D341Med (cell line): ENCODE measurements around the gene ZSCAN10.

Experiments used
- DNase-seq: peaks from one replicate; pipeline ENCODE4 v3.0.0; 2012; ENCODE audit warnings: low spot score

The ZSCAN10 gene

DNA sequence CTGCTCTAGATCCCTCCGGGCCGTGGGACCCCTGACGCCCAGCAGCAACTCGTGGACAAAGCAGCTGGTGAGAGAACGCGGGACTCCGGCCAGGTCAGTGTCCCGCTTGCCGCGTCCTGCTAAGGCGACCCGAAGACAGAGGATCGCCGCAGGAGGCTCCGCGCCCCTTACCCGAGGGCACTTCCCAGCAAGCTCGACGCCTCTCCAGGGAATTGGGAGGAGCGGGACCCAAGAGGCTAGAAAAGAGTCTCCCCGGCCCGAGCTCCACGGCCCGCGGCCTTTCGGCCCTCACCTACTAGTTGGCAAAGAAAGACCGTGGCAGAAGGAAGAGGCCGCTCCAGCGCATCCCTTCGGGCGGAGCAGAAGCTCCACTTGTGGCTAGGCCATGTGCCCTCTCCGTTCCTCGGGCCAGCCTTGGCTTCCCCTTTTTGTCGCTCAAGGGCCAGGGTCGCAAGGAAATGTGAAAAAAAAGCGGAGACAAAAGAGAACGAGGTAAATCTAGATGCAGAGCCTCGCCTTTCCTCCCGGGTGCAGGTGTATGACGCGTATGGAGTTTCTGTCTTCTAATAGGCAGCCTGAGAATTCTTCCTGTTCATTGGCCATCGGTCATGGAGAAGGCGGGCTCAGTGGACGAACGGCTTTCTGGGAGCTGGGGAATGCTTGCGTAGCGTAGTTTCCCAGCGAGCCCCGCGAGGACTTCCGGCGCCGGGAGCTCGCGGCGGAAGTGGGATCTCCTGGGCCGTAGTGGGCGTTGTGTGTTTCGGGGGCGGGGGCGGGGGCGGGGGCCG is 35.4 kb upstream of the ZSCAN10 start, which contains the start of gene ZNF213:
ZNF213 (plus strand) TSS at position 692 of the 788 bp plus-strand sequence. CDS start 2,252 bp downstream, outside the sequence.
- DNase-seq: peak; percentile 91

DNA sequence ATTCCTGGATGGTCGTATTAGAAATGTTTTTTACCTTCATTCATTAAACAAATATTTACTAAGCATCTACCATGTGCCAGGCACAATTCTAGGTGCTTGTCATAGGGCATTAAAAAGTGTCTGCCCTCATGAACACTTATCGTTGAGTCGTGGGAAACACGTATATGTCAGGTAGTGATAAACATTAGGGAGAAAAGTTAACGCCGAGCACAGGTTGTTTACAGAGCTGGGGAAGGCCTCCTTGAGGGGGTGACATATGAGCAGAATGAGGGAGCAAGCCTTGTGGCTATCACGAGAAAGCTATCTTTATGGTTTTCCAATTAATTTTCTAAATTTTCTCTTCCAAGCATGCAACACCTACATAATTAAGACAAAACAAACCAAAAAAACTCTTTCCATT is 34.8 kb upstream of the ZSCAN10 start:
- no peak for DNase-seq

DNA sequence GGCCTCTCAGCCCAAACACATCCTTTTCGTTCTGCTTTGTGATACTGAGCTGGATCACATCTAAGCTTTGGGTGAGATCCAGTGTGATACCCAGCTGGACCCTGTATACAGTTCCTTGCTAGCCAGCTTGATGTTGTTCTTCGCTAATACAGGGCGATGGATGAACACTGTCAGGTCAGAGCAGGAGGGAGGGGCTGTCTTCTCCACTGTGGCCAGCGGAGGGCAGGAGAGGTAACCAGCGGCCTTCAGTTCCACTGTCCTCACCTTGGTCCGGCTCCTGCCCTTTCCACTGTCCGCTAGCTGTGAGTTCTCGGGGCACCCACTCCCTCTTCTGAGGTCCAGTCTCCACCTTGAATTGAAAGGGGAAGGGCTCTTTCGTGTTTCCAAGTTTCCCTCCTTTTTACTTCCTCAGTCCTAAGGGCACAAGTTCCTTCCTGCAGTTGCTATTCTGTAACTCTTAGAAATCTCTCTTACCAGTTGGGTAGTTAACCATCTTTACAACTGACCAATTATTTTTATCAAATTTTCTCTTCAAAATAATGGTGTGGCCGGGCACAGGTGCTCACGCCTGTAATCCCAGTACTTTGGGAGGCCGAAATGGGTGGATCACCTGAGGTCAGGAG is 32.8 kb upstream of the ZSCAN10 start:
- peak; percentile 59 for DNase-seq

DNA sequence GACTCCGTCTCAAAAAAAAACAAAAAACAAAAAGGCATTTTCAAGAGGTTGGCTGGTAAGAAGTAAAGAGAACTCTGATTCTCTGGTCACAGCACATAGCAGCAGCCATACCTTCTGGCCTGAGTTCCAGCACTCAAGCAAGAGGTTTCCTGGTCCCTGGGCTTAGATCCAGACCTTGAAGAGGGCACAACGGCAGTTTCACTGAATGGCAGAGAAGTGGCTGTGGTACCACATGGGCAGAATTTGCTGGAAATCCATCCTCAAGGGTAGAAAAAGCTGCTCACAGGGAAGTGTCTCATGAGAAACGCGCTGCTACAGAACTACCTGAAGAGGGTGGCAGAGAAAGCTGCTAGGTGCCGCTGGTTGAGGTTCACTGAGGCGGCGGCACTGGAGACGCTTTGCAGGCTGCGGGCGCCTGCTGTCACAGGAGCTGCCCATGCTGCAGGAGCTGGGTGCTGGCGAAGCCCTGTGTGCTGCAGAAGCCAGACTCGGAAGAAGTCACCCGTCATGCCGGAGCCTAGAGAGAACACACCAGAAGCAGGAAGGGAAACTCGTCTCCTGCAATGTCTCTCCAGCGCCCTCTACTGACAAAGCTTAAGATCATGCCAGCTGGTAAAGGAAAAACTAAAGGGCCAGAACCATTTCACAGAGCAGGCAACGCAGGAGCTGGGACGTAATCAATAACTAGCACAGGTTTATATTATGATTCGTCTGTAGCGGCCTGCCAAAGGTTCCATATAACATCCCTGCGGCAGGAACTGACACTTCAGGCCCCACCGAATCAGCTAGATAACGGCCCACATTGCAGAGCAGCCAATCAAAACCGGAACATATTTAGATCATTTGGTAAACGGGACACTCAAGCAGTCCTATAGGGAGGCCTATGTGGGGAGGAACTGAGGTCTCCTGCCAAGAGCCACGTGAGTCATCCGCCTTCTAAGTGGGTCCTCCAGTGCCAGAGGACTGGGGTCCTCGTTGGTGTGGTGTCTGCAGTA is 30.3 kb upstream of the ZSCAN10 start:
- DNase-seq: peak; percentile 57

DNA sequence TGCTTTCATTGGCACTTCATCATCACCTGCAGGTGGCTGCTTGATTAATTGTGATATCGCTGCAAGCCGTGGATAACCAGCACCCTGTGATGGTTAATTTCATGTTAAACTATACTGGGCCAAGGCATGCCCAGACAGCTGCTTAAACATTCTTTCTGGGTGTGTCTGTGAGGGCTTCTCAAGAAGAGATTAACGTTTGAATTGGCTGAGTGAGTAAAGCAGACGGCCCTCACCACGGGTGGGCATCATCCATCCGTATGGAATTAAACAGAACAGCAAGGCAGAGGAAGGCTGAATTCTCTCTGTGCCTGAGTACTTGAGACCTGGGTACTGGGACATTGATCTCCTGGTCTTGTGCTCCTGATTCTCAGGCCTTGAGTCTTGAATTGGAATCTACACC is 28.7 kb upstream of the ZSCAN10 start:
- DNase-seq: no peak

DNA sequence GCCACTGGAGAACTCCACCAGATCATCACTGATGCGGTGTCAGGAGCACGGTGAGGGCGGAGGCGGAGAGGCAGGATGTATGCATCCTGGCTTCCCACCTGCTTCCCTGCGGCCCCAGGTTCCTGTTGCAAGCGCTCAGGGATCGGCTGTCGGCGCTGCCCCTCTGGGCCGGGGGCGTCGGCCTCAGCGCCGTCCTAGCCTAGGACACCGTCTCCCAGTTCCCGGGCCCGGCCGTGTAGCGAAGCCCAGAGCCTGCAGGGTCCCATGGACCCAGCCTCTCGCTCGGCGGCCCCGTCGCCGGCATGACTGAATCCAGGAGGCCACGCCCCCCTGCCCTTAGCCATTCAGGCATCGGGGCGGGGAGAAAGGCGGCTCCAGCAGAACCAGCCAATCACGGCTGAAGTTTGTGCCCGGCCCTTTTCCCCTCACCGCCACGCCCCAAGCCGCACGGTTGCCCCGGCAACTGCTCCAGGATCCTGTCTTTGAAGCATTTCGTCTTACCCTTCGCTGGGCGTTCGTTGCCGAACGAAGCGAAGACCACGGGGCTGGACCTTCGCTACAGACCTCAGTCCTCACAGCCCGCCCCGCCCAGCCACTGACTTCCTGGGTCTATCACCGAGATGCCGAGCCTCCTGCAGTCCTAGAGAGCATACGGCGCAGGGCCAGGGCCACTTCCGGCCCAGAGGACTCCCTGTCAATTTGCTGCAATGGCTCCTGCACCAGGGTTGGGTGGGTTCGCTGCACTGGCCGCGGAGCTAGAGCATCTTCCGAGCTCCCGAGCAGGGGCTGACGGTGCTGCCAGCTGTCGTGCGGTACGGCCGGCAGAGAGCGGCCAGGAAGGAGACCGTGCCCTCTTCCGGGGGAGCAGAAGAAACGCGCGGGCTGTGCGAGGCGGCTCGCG is 25.1 kb upstream of the ZSCAN10 start:
- DNase-seq: peak; percentile 93

DNA sequence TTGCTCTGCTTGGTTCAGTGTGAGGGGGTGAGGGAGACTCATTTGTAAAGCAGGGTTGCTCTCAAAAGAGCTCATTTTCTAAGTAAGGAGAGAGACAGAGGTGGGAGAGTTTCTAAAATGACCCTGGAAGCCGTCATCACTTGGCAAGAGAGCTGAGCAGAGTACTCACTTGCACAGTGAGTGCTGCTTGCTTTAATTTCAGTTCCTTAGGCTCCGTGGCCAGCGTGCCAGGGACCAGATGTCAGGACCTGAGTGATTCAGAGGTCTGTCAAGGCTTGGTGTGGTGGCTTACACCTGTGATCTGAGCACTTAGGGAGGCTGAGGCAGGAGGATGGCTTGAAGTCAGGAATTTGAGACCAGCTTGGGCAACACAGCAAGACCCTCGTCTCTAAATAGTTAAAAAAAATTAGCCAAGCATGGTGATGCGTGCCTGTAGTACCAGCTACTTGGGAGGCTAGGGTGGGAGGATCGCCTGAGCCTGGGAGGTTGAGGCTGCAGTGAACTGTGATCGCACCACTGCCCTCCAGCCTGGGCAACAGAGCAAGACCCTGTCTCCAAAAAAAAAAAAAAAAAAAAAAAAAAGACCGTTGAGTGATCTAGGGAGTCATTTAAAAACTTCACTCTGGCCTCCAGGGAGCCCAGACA is 24.0 kb upstream of the ZSCAN10 start:
- DNase-seq: no peak

DNA sequence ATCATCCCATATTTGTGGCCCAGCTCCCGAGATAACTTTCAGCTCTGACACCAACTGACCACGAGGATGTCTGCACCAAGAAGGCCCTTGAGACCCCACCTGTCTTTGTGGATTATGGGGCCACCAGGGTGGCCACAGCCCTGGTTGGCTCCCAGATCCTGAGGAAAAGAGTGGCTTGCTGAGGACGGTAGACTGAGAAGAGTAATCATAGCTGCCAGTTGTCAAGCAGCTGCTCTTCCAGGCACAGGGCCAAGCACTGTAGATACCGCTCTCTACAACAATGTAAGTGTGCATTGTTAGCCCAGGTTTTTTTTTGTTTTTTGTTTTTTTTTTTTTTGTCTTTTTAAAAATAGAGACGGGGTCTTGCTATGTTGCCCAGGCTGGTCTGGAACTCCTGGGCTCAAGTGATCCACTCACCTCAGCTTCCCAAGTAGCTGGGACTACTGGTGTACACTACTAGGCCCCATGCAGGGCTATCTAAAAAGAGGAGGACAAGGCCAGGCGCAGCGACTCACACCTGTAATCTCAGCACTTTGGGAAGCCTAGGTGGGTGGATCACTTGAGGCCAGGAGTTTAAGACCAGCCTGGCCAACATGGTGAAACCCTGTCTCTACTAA is 22.9 kb upstream of the ZSCAN10 start:
- no peak for DNase-seq

DNA sequence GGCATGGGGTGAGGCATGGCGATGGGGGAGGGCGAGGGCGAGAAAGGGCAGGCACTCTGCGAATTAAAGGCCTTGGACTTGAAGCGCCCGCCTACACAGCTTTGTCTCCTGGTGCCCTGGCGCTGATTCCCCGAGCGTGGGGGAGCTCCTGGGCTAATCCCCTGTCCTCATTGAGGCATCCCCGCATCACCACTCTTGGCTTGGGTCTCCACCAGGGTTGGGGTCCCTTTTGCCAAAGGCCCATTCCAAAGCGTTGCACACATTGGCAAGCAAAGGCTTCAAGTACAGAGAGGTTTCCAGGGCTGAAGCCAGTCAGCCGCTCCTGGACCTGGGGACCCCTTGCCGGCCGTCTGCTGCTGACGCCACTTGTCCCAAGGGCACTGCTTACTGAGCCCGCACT is 21.3 kb upstream of the ZSCAN10 start:
- no peak for DNase-seq

DNA sequence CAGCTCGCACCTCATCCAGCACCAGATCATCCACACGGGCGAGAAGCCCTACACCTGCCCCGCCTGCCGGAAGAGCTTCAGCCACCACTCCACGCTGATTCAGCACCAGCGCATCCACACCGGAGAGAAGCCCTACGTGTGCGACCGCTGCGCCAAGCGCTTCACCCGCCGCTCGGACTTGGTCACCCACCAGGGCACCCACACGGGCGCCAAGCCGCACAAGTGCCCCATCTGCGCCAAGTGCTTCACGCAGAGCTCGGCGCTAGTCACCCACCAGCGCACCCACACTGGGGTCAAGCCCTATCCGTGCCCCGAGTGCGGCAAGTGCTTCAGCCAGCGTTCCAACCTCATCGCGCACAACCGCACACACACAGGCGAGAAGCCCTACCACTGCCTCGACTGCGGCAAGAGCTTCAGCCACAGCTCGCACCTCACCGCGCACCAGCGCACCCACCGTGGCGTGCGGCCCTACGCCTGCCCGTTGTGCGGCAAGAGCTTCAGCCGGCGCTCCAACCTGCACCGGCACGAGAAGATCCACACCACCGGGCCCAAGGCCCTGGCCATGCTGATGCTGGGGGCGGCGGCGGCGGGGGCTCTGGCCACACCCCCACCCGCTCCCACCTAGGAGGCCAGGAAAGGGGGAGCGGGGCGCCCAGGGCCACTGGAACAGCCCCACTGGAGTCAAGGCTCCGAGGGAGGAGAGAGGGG is 20.8 kb upstream of the ZSCAN10 start:
- no peak for DNase-seq

DNA sequence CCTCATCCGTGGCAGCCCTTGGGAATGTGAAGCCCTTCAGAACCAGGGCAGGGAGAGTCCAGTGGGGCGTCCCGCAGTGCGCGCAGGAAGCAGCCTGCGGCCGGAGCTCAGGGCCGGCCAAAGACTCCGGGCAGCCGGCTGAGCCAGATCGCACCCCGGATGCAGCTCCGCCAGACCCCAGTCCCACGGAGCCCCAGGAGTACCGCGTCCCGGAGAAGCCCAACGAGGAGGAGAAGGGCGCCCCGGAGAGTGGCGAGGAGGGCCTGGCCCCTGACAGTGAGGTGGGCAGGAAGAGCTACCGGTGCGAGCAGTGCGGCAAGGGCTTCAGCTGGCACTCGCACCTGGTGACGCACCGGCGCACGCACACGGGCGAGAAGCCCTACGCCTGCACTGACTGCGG is 20.2 kb upstream of the ZSCAN10 start:
- DNase-seq: no peak

DNA sequence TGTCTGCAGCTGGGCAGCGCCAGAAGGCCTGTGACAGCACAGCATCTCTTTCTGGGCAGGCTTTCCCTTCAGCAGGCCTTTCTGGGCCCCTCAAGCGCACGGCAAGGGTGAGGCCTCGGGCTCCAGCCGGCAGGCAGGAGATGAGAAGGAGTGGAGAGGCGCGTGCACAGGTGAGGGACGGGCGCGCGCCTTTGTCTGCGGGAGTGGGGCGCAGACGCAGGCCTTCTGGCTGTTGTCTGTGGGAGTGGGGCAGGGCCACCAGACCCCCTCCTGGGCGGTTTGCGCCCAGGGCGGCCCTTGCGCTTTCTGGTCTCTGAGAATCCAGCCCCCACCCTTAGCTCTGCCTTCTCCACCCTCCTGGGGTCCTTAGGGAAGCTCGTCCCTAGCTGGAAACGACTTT is 19.8 kb upstream of the ZSCAN10 start:
- no peak for DNase-seq

DNA sequence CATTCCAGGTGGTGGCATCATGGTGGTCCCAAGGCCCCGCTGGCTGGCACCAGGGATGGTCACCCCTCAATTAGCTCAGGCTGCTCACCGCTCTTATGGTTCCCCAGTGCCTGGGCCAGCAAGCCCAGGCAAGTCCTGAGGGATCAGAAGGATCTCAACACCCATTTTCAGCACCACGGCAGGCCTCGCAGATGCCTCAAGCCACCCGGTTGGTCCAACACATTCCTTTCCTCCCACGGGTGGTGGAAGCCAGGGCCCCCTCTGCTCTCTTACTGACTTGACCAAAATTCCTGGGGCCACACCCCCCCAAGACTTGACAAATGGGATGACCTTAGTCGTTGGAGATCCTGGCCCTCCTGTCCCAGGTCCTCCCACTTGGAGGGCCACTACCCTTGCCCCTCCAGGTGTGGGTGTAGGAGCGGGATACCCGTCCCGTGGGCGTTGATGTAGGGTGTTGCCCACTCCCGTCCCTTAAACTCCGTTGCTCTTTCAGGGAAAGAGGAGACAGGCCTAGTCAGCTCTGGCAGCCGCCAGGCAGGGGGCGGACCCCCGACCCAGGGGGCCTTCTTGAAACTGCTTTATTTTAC is 19.2 kb upstream of the ZSCAN10 start:
- DNase-seq: no peak

DNA sequence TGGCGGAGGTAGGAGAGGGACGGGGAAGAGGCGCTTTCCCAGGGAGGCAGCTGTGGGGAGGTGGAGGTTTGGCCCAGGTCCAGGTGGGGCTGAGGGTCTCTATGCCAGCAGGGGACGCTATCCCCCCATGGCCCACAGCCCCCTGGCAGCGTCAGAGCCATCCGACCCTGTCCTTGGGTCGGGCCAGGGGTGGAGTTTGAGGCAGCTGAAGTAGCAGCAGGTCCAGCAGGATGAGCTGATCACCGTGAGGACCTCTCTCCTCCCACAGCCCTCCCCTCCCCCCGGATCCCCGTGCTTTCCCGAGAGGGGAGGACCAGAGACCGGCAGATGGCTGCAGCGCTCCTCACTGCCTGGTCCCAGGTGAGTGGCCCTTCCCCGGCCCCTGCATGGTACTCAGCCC is 16.5 kb upstream of the ZSCAN10 start:
- no peak for DNase-seq

DNA sequence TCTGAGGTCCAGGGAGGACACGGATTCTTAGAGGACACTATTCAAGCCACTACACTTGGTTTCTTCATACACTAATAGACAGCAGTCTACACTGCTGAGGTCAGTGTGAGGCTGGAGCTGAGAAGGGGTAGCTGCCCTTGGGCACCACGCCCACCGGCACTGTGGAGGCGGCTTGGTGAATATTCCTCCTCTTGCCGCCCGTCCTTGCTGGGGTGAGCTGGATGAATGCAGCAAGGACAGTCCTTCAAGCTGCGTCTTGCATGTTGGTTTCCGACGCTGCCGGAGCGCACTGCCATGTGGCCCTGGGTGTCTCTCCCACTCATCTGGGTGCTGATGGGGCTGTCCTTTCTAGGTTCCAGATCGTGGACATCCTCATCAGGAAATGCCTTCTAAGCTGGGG is 15.9 kb upstream of the ZSCAN10 start:
- DNase-seq: no peak

DNA sequence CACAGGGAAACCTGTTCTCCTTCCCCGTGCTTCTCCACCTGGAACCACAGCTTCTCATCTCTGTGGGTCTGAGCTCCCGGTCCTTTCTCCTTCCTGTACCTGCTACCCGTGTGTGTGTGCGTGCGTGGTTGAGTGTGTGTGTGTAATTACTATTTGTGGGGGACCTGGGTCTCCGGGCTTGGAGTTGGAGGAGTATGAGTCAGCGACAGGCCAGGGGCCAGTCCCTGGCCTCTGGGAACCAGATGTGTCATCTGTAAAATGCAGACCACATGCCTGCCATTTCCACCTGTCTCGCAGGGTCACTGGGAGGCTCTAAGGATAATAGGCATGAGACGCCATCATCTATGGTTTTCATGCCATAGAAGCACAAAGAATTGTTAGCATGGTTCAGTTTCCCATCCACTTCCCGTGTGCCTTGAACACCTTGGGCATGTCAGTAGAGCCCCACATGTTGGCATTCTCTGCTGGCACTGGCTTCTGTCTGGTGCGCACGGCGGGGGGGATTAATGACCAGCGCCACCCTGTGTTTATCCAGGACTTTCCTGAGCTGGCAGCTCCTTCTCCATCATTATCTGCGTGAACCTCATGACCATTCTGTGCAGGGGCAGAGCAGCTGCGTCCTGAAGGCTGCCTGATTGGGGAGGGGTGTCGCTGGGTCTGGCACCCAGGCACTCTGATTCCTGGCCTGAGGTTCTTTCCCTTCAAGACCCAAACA is 14.8 kb upstream of the ZSCAN10 start:
- DNase-seq: no peak

DNA sequence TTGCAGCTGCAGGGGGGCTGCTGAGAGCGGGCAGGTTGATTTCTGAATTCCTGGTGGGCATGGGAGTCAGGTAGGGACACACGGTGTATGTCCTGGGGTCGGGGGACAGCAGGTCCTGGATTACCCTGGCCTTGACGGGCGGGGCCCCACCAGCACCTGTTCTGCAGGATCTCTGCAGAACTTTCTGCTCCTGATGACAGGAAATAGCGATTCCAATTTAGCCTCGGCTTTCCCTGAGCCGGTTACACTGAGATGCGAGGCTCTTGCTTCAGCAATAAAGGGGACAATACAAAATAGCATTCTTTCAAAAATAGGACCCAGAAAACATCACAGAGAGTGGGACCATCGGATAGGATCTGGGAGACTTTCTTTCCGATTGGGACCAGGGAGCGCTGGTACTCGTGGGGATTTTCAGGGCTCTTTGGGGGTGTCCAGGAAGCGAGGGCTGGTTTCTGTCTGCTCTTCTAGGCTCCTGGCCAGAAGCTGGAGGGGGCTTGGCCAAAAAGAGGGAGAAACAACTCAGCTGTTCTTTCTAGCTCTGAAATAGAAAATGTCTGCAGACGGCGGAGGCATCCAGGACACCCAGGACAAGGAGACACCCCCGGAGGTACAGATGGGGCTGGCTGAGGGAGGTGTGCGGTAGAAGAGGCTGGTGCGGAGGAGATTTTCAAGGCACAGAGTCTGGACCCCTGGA is 13.9 kb upstream of the ZSCAN10 start:
- DNase-seq: no peak
